Activated CD8-positive, alpha-beta memory T cell treated with anti-CD3 and anti-CD28 coated beads, Interleukin-2, amount 50 U/mL, for 24 hours (primary cell): ENCODE results near the gene OR51V1.

Experiments used
- DNase-seq: peaks from one replicate; pipeline ENCODE4 v3.0.0-alpha.2; 2020; ENCODE audit errors: extremely low read depth

The OR51V1 gene

GRCh38 chr11:5231111-5231510 is 30.6 kb upstream of the OR51V1 start:
- no peak for DNase-seq

DNA sequence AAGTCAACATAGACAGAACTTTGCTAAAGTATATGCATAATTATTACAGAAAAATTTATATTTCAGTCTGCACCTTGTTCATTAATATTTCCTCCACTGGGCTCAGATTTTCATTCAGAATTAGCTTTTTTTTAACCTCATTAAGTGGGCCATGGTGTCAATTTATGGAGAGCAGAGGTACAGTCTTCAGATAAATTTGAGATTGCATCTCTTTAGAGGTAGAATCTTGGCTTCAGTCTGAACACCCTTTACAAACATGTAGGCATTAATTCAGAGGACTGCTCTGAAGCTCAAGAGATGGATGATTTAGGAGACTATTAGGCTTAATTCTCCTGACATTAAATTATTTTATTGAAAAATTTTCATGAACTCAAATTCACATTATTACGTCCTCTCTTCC is 29.8 kb upstream of the OR51V1 start:
- no peak for DNase-seq

DNA sequence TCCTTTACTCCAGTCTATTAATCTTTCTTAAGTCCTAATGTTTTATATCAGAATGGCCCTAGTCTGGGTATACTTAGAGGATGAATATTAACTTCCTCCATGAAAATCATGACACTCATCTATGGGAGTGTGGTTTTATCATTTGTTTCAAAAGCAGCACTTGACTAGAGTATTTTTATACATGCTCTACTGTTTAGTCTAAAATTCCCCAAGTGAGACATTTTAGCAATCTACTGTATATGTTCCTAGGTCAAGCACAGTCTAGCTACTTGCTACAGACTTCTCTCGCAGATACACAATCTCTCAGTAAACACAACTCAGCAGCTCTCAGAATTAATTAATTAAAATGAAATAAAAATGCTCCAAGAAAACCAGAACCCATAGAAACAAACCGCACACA is 29.3 kb upstream of the OR51V1 start:
- DNase-seq, result no peak

DNA sequence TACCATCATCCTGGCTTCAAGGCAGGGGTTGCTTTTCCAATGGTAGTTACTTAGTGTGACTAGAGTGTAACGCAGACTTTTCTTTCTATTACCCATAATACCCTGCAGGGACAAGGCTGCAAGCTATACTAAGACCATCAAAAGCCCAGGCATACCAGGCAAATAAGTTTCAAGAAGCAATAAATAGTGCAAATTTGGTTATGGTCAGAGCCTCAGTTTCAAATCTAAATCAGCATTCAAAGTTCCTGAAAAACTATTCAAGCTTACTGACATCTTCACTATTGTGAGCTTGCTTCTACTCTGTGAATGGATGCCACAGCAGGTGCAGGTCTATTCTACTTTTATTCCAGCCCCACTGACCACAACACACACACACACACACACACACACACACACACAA is 28.9 kb upstream of the OR51V1 start:
- no peak for DNase-seq

GRCh38 chr11:5228124-5228523 is 27.6 kb upstream of the OR51V1 start:
- DNase-seq, result no peak

DNA sequence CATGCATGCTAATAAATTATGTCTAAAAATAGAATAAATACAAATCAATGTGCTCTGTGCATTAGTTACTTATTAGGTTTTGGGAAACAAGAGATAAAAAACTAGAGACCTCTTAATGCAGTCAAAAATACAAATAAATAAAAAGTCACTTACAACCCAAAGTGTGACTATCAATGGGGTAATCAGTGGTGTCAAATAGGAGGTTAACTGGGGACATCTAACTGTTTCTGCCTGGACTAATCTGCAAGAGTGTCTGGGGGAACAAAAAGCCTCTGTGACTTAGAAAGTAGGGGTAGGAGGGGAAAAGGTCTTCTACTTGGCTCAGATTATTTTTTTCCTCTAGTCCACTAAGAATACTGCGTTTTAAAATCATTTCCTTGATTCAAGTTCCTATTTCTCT is 27.2 kb upstream of the OR51V1 start:
- DNase-seq, result no peak

DNA sequence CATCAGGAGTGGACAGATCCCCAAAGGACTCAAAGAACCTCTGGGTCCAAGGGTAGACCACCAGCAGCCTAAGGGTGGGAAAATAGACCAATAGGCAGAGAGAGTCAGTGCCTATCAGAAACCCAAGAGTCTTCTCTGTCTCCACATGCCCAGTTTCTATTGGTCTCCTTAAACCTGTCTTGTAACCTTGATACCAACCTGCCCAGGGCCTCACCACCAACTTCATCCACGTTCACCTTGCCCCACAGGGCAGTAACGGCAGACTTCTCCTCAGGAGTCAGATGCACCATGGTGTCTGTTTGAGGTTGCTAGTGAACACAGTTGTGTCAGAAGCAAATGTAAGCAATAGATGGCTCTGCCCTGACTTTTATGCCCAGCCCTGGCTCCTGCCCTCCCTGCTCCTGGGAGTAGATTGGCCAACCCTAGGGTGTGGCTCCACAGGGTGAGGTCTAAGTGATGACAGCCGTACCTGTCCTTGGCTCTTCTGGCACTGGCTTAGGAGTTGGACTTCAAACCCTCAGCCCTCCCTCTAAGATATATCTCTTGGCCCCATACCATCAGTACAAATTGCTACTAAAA is 26.3 kb upstream of the OR51V1 start, which contains the start of gene HBB:
Gene HBB (minus strand): TSS at position 340 of the 579 bp plus-strand sequence. CDS start 50 bp downstream, at position 290.
- no peak for DNase-seq

DNA sequence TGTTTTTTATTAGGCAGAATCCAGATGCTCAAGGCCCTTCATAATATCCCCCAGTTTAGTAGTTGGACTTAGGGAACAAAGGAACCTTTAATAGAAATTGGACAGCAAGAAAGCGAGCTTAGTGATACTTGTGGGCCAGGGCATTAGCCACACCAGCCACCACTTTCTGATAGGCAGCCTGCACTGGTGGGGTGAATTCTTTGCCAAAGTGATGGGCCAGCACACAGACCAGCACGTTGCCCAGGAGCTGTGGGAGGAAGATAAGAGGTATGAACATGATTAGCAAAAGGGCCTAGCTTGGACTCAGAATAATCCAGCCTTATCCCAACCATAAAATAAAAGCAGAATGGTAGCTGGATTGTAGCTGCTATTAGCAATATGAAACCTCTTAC is 25.0 kb upstream of the OR51V1 start:
- no peak for DNase-seq

- DNase-seq, result no peak
These were observed 24.3 kb upstream of the OR51V1 start for GRCh38 chr11:5224538-5225479.

DNA sequence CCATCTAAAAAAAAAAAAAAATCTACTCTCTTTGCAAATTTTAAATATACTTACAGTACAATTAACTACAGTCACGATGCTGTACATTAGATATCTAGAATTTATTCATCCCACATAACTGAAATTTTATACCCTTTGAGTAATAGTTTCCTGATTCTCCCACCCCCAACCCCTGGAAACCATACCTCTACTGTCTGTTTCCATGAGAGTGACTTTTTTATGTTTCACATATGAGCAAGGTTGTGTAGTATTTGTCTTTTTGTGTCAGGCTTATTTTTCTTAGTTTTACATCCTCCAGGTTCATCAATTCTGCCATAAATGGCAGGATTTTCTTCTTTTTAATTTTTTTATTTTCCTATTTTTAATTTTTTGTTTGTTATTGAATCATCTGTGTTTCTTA is 23.2 kb upstream of the OR51V1 start:
- no peak for DNase-seq

- no peak for DNase-seq
These were observed 22.7 kb upstream of the OR51V1 start for GRCh38 chr11:5223146-5223545.

DNA sequence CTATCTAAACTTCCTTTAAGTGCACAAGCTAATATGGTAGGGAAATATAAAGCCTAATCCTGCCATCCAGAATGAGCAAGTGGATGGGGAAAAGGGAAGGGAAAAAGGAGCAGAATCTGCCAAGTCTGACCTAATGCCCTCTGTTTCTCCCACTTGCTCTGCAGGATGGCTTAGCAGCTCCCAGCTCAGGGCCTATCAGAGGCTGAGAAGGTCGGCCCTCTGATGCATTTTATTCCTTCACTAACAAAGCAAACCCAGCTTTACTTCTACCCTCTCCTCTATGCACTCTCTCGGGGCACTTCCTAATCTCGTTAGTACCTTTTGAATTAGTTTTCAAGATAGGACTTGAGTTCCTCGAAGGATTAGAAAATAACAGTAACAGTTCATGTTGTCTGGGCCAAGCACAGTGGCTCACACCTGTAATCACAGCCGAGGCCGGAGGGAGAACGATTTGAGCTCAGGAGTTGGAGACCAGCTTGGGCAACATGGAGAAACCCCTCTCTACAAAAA is 9.9 kb upstream of the OR51V1 start:
- DNase-seq, result no peak

- no peak for DNase-seq
These were observed 4.3 kb upstream of the OR51V1 start for GRCh38 chr11:5204787-5205186.

DNA sequence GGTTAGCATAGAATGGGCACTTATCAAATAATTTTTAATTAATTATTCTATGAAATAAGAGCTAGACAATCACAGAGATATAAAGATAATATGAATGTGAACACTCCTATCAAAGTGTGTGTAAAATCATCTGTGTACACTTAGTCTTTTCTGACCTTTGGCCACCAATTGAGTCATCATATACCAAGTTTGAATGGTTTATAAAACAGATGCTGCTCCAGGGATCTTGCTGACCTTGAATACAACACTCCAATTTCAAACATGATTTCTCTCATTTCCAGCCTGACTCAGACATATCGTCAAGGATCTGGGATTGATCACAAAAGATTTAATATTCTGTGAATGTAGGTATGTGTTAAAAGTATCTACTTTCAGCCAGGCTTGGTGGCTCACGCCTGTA is 2.9 kb upstream of the OR51V1 start:
- no peak for DNase-seq

- DNase-seq, result no peak
These were observed 2.2 kb downstream of the OR51V1 start for GRCh38 chr11:5198285-5198684.

- DNase-seq, result no peak
These were observed 2.9 kb downstream of the OR51V1 start for GRCh38 chr11:5197536-5197935.

- DNase-seq, result no peak
These were observed 3.8 kb downstream of the OR51V1 start for GRCh38 chr11:5196731-5197130.

GRCh38 chr11:5196067-5196466 is 4.4 kb downstream of the OR51V1 start:
- DNase-seq, result no peak

DNA sequence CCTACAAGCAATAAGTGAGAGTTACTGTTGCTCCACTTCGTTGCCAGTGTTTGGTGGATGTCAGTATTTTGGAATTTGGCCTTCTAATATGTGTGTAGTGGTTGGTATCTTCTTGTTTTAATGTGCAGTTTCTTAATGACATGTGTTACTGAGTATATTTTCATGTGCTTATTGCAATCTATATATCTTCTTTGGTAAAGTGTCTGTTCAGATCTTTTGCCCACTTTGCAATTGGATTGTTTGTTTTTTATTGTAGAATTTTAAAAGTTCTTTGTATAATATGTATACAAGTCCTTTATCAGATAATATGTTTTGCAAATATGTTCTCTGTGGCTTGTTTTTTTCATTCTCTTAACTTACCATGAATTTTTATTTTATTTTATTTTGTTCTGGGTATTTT is 7.7 kb downstream of the OR51V1 start:
- no peak for DNase-seq

DNA sequence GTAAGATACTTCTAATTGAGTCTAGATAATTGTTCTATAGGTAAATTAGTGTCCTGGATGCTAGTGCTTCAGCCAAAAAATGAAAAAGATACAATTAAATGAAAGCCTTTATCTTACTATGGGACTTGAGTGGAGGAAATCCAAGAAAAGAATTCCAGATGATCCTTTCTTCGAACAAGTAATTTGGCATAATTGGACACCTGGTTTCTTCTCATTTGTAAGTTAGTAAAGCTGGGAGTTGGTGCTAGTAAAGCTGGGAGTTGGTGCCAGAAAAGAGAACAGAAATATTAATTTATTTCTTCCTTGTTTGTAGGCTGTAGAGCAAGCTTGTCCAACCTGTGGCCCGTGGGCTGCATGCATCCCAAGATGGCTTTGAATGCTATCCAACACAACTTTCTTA is 12.3 kb downstream of the OR51V1 start:
- no peak for DNase-seq

DNA sequence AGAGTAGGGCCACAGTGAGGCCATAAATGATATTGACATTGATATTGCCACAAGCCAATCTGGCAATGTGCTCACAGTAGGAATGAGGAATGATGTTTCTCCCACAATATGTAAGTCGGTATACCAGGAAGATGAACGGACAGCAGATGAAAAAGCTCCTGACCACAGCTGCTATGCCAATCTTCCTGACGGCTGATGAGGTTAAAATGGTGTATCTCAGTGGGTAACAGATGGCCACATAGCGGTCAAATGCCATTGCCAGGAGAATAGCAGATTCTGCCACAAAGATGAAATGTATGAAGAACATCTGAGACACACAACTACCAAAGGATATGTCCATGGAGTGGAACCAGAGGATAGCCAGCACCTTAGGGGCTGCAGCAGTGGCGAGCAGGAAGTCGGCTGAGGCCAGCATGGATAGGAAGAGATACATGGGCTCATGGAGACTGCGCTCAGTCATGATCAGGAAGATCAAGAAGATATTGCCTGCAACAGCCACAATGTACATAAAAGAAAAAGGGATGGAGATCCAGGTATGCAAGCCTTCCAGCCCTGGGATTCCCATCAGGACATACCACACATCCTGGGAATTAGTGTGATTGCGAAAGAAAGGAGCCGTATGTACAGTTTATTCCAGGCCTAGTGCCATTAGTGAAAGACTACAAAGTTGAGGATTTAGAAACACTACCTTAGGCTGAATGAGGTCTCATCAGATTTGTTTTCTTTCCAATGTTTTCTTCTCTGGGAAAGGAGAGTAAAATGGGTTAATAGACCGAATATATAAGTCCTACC is 22.2 kb downstream of the OR51V1 start:
- no peak for DNase-seq

DNA sequence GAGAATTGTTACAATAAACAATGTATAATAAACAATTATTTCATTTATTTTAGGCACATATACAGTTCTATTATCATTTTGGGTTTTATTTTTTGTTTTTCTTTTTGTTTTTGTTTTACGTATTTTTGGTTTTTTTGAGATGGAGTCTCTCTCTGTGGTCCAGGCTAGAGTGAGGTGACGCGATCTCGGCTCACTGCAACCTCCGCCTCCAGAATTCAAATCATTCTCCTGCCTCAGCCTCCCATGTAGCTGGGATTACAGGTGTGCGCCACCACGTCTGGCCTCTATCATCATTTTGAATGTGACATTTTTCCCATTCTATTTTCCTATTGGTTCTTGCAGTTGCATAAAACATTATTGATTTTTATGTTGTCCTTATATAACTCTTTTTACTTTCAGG is 25.5 kb downstream of the OR51V1 start:
- DNase-seq, result no peak
